Renal cortical epithelial cell (primary cell): Measurements from ENCODE around the gene SFXN5. TPM values are rescaled to one million over a fixed set of nuclear protein-coding genes. Genes with fewer than 3 reads are reported as not detected.

Experiments
- DNase-seq: peaks from one replicate; pipeline ENCODE4 v3.0.0-alpha.2; 2011; ENCODE audit warnings: low read depth
- total RNA-seq: library from RNA; depleted of rRNA; stranded (reverse); fragments of >200 nt; gene quantifications from 2 replicates; pipeline ENCODE4 v1.2.3, GENCODE V29; 2014

Gene SFXN5
- total RNA-seq, 1 donor from 2014 or later: 16.0 TPM

DNA sequence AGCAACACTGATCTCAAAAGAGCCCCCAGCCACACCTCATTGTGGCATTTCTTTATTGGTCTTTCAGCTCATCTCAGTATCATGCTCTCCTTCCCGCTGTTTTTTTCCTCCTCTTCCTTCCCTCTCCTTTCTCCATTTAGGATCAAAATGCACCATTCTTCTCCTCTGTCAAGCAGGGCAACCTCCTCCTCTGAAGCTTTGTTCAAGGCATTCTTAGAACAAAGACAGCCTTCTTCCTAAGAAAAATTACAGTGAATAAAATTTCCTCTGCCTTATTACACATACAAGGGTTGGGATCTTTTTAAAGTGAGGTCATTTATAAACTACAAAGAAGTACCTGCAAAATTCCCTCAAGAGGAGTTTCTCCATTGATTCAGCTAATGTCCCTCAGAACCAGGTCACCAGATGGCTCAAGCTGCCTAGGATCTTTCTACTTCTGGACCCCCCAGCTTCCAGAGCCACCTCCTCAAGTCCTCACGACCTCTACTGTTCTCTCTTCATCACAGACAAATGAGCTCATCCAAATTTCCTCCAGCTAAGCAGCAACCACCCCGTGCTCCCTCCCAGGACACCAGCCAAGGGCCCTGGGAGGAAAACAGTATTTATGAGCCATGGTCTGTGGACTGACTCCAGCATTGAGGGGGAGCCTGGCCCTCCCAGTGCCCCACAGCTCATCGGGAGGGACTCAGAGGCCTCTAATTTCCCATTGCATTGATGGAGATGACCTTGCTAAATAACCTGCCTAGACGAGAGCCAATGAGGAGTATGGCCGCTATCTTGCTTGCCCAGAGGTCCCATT lies 18.0 kb downstream of the SFXN5 start:
- DNase-seq: no peak

DNA sequence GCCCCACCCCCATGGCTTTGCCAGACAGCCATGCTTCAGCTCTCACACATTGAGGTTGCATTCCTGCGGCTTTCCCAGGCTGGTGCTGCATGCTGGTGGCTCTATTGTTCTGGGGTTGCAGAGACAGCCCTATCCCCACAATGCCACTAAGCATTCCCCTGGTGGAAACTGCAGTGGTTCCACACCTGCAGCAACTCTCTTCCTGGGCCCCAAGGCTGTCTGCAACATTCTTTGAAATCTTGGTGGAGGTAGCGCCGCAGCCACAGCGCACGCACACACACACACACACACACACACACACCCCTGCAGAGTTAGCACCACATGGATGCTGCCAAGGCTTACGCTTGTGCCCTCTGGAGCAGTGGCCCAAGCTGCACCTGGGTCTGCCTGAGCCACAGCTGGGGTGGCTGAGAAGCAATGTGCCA lies 21.4 kb downstream of the SFXN5 start:
- peak; percentile 52 for DNase-seq

DNA sequence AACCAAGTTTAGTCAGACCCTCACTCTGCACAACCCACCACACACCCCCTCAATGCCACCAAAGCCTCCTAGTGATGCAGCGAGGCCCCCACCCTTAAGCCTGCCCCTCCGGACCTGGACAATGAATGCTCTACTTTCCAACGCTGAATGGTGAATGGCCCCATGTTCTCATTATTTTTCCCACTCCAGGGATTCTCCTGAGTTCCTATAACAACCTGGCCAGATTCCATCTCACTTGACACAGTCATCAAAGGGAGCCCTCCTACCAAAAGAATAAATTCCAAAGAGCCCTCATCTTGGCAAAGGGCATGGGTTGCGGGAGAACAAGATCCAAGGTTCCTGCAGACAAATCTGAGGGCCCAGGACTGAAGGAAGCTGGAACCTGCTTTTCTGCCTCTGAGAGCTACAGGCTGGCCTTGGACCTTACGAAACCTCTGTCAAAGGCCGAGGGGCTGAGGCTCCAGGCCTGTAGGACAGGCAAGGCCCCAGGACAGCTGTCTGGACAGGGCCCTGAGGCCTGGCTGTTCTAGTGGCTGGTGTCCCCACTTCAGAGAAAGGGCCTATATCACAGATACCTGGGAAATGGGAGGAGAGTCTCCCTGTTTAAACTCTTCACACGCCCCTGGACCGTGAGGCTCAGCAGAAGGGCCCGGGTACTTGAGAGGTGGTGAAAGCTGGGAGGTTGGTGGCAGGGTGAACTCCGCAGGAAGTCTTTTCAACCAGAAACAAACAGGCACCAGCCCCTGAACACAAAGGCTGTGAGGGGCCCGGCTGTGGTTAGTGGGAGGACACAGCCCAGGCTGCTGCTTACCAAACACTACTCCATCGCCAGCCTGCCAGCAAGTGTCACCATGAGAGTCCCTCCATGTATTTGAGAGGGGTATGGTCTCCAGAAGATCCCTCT lies 27.3 kb downstream of the SFXN5 start:
- DNase-seq: no peak

DNA sequence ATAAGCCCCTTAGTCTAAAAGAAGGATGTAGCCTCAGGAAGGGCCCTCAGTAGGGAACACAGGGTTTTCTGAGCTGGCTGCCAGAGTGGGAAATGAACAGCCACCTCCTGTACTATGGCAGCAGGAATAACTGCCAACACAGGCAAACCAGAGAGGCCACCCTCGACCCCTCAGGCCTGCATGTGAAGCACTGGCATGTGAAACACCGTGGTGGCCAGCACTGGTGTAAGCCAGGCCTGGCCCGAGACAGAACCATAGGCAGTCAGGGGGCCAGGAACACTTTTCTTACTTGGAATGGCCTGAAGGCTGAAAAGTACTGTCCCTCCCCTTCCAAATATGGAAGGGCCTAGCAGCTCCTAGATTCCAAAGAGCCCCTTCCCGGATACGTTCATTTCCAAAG lies 28.2 kb downstream of the SFXN5 start:
- DNase-seq: no peak

DNA sequence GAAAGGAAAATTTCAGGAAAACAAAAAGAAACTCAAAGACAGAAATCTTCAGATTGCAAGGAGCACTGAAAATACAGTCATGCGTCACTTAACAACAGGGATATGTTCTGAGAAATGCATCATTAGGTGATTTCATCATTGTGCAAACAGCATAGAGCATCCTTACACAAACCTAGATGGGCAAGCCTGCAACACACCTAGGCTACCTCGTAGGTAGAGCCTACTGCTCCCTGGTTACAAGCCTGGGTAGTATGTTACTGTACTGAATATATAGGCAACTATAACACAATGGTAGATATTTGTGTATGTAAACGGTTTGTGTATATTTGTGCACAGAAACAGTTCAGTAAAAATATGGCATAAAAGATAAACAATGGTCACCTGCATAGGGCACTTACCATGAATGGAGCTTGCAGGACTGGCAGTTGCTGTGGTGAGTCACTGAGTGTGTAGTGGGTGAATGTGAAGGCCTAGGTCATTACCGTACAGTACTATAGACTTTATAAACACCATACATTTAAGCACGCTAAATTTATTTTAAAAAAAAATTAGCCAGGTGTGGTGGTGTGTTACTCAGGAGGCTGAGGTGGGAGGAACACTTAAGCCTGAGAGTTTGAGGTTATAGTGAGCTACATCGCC lies 33.4 kb downstream of the SFXN5 start:
- DNase-seq: no peak

DNA sequence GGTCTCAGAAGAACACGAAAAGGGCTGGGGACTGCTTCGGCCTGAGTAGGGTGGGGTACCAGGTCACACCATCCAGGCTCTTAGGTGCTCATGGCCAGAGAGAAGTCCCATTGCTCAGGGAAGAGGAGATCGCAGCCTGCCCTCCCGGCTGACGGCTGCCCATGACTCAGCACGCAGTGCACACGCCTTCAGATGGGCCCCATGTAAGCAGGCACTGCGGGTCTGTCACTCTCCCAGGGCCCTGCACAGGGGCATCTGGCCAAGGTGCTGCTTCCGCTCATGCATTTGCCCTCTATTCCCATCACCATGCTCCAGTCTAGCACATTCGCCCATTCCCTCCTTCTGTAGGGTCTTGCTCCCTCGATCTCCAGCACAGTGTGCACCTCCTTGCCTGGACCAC lies 34.7 kb downstream of the SFXN5 start:
- no peak for DNase-seq

DNA sequence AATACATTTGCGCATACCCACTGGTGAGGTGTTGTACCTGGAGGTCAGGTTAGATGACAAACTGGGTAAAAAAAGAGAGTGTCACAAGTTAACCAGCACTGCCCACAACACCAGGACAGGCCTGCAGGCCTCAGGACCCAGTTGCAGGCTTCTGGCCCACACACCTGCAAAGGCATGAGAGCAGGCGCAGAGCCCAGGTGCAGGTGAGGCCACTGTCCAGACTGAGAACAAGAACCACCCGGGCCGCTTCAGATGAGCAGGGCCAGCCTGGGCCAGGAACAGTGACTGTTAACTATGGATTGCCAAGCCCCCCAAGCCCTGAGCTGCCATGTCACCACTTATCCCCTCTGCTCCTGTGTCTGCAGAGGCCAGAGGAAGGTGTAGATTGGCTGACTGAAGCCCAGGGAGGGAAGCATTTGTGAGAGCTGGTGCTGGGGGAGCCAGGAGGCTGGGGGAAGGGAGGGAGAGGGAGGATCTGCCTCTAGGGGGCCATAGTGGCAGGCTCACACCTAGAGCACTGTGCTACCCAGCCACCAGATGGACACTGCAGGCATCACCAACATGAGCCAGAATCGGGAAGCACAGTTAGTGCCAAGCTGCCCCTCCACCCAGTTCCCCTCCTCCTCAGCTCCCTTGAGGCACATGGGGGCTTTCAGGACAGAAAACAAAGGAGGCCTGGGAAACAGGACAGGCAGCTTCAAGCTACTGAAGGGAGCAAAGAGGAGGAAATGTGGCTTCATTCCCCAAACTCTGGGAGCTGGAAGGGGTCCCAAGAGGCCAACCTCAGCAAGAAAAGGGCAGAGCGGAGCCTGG lies 35.4 kb downstream of the SFXN5 start:
- no peak for DNase-seq

DNA sequence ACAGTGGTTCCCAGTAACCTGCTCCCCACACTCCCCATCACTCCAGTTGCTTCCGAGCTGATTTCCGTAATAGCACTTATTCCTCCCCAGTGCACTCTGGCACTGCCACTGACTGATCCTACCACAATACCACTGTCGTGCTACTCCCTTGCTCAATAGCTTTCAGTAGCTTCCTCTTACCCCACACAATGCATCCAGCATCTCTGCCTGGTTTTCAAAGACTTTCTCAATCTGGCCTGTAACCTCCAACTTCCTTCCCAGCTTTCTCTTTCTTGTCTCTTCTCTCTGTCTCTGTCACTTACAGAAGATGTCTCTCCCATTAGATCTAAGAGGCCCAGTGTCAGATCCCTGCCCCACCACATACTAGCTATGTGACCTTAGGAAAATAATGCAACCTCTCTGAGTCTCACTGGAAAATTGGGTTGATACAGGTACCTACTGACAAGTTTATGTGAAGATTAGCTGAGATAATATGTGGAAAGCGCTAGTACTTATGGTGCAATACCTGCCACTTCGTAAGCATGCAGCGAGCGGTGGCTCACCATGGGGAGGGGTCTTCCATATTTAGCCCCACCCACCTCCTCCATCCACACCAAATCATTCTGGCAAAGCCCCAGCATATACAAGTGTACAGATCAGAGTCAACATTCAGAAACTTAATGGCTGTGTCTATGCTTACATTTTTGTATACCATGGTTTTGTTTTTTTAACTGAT lies 36.7 kb downstream of the SFXN5 start:
- DNase-seq: no peak

DNA sequence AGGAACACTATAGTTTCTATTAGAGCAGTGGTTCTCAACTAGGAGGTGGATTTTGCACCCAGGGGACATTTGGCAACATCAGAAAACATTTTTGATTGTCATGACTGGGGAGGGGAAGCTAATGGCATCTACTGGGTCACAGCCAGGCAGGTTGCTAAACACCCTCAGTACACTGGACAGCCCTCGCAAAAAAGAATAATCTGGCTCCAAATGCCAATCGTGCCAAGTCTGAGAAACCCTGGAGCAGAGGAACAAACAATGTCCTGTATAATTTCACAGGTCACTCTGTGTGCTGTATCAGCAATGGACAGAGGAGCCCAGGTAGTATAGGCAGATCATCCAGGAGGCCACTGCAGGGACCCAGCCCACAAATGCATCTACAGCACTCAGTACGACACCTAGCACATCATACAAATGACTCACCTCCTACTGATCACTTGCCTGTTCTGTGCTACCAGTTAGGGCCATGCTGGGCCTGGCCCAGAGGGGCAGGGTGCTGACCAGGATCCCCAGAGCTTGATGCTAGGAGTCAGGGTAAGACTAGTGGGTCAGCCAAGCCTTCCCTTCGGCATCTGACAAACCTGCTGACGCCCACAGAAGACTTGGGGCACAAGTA lies 37.6 kb downstream of the SFXN5 start:
- DNase-seq: no peak

DNA sequence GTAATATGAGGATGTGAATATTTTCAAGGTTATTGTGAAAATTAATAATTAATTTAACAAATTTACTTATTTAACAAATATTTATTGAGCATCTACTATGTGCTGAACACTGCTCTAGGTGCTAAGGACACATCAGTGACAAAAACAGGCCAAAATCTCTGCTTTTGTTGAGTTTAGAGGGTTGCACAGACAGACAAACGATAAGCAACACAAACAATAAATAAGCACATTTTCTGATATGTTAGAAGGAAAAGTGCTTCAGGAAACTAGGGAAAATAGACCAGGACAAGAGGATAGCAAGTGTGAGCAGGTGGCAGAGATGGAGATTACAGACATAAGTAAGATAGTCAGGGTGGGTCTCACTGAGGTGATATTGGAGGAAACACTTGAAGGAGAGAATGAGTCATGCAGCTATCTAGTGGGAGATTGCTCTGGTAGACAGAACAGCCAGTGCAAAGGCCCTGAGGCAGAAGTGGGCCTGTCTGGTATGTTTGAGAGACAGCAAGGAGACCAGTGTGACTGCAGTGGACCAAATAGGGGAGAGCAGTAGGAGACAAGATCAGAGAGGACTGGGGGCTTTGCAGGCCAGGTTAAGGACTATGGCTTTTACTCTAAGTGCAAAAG lies 38.3 kb downstream of the SFXN5 start:
- DNase-seq: no peak

DNA sequence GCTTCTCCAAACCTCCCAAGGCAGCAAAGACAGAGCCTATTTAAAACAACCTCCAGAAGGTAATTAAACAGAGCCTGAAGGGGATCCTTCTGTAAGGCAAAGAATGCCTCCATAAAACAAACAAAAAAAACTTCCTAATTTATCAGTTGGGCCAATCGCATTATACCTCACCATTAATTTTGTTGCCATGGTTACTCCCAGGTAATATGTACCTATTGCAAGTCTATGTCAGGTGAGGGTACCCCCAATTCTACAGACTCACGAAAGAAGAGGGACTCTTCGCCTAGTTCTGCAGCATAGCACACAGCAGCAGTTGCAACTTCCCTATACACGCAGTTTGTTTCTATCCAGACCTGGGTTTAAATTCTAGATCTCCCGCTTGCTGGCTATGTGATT lies 38.8 kb downstream of the SFXN5 start:
- no peak for DNase-seq

DNA sequence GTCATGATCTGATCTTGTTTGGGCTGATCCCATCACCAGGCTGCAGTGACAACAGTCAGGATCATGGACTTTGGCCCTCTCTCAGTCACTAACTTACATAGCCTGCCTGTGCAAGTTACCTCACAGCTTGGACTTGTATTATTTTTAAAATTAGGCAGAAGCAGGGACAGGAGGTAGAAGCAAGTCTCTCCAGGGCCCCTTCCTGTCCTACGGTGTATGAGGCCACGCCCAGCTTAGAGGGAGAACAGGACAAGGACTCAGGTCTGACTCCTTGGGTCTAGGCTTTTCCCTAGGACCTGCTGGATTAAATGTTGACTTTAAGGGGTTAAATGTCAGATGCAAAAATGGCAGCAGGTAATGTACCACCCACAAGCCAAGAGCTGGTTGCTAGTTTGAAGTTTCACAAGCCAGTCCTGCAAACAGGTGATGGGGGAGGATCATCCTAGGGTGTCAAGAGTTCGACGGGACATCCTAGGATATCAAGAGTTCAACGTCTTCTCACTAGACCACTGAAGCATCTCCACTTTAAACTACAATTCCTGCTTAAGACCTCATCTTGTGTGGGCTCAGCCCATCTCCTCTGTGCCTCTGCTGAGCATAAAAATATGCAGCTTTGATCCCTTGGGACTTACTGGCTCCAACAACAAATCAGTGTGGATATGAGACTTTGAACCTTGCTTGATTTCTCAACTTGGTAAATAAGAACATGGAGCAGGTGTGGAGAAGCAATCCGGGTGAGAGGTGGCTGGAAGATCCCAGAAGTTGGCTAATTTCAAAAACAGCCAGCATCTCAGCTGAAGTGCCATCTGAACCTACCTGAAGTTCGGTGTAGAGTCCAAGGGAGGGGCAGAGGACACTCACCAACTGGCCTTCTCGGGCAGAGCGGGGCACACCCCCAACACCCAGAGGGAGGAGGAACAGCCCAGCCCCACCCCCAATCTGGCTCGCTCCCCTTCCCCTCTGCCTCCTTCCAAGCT lies 39.5 kb downstream of the SFXN5 start:
- DNase-seq: peak; percentile 30

DNA sequence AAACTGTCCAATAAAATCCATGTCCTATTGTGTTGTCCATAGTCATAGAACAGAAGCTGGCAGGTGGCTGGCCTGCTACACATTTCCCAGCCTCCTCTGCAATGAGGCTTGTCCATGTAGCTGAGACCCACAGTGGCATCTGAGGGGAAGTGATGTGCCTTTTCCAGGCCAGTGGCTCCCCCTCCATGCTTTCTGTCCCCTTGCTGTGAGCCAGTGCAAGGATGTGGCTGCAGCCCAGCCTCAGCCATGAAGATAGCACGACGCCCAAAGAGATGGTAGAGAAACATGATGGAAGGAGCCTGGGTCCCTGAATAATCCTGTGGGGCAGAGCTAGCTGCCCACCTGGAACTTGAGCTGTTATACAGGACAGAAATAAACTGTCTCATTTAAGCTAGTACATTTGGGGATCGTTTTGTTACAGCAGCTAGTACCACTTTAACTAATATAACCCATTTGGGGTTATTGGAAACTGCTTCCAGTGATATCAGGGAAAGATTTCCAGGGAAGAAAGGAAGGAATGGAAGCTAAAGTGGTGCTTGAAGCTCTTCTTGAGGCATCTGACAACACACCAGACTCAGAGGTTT lies 40.3 kb downstream of the SFXN5 start:
- no peak for DNase-seq

DNA sequence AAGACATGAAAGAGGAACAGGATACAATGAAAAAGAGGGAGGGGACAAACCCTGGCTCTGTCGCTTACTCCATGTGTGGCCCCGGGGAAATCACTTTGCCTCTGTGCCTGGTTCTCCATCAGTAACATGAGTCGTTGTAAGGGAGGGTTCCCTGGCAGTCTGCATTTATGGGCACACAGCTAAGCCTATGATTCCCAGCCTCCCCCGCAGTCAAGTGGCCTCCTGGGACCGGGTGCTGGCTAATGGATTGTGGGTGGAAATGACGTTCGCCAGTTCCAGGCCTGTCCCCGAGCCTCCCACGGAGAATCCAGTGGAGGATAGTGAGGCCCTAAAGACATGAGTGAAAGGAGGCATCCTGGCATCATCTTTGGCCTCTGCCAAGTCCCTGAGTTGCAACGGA lies 42.7 kb downstream of the SFXN5 start:
- no peak for DNase-seq

DNA sequence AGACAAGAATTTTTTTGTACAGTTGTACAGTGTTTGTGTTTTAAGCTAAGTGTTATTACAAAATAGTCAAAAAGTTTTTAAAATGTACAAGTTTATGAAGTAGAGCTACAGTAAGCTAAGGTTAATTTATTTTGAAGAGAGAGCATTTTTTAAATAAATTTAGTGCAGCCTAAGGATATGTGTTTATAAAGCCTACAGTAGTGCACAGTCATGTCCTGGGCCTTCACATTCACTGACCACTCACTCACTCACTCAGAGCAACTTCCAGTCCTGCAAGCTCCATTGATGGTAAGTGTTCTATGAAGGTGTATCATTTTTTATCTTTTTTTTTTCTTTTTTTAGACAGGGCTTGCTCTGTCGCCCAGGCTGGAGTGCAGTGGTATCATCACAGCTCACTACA lies 44.2 kb downstream of the SFXN5 start:
- no peak for DNase-seq

DNA sequence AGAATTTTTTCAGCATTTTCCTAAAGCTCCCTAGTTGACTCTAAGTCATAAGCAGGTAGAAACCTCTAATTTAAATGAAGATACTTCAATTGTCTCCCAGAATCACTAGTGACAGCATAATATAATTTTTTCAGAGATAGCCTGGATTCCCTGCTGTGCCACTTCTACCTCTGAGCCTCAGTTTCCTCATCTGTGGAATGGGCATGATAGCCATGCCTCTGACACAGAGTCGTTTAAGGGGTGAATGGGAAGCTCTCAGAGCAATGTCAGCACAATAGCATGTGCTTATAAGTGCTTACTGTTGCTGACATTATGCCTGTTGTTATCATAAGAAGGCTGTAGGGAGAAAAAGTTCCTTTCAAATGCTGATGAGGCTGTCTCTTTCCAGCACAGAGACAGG lies 48.0 kb downstream of the SFXN5 start:
- DNase-seq: no peak

DNA sequence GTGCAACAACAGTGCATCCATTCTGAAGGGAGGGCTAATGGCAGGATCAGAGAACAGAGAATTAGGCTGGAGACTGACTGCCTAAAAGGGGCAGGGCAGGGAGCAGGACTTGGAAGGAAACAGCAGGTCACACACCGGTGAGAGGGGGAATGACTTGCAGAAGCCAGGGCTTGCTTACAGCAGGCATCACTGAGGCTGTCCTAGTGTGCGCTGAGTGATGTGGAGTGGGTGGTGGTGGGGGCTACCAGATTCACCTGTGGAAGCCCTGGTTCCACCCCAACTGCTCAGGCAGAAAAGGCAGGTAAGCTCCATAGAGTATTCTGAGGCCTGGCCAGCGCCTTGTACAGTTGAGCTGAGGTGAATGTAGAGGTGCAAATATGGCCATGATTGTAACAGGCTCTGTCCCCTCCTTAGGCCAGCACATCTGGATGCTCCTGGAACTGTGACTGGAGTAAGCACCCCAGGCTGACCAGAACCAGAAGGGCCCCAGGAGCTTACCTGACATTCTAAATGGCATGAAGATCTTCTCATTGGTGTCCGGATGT lies 49.4 kb downstream of the SFXN5 start:
- no peak for DNase-seq

DNA sequence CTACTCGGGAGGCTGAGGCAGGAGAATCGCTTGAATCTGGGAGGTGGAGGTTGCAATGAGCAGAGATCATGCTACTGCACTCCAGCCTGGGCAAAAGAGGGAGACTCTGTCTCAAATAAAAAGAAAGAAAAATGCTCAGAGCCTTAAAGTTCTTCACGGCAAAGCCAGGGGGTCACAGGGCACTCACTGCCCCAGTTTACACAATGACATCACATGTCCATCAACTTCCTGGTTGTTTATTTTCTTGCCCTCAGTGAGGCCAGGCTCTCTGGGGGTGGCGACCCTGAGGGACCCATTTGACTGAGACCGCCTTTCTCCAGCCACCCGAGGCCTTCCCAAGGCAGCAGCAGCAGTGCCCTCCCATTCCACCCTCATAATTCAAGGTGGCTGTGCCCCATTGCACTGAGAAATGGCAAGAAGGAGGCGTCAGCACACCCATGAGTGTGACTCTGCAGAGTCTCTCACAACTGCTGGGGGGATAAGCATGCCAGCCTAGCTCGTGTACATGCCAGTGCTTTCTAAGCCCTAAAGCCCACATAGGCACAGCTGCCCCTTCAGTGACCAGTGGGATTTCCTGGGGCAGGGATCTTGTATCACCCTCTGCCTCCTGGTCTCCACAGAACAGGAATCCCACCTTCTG lies 50.0 kb downstream of the SFXN5 start:
- DNase-seq: no peak
